Fibroblast of pulmonary artery (primary cell): Measurements from ENCODE around the gene KLHL36.

Experiments used
- DNase-seq: peaks from one replicate; pipeline ENCODE4 v3.0.0-alpha.2; 2010; ENCODE audit warnings: low read depth
- H3K4me3 ChIP-seq: replicated peaks from 2 replicates; pipeline ENCODE4 v1.5.1; 2011; ENCODE audit warnings: low read depth, mild to moderate bottlenecking, control low read depth, low read length, moderate library complexity
- CTCF ChIP-seq: IDR thresholded peaks from 2 replicates; pipeline ENCODE4 v1.5.1; 2011; ENCODE audit warnings: mild to moderate bottlenecking, control low read depth, low read length, inconsistent platforms; ENCODE audit errors: missing control alignments

Gene KLHL36

GRCh38 chr16:84633622-84634021 lies 14.7 kb upstream of the KLHL36 start:
- DNase-seq, result peak; percentile 75
- H3K4me3 ChIP-seq, result no peak overlapping the region
- no peak for TF ChIP-seq CTCF

- DNase-seq, result no peak
- no peak for TF ChIP-seq CTCF
- H3K4me3 ChIP-seq, result no peak overlapping the region
Measured at GRCh38 chr16:84635702-84636101, 12.6 kb upstream of the KLHL36 start.

GRCh38 chr16:84637709-84638108 lies 10.6 kb upstream of the KLHL36 start:
- no peak for DNase-seq
- no peak overlapping the region for H3K4me3 ChIP-seq
- TF ChIP-seq CTCF, result no peak

GRCh38 chr16:84638231-84638806 lies 10.0 kb upstream of the KLHL36 start:
- no peak for TF ChIP-seq CTCF
- DNase-seq, result no peak
- no peak overlapping the region for H3K4me3 ChIP-seq

- DNase-seq, result no peak
- H3K4me3 ChIP-seq, result no peak overlapping the region
- no peak for TF ChIP-seq CTCF
Measured at GRCh38 chr16:84640145-84640544, 8.2 kb upstream of the KLHL36 start.

GRCh38 chr16:84641643-84642358 lies 6.5 kb upstream of the KLHL36 start:
- H3K4me3 ChIP-seq, result no peak overlapping the region
- no peak for DNase-seq
- no peak for TF ChIP-seq CTCF

GRCh38 chr16:84643180-84643583 lies 5.1 kb upstream of the KLHL36 start:
- DNase-seq, result peak; percentile 93
- no peak overlapping the region for H3K4me3 ChIP-seq
- TF ChIP-seq CTCF, result no peak
